Tibial nerve (tissue), 4 donors: ENCODE data around the gene NUP54. TPM values are rescaled to one million over a fixed set of nuclear protein-coding genes. Genes with fewer than 3 reads are reported as not detected.

Experiments used
- DNase-seq, 2 donors: peaks; one replicate each; pipeline ENCODE4 v3.0.0-alpha.2; 2019; ENCODE audit warnings: low spot score in 2 of 2
- H3K27ac ChIP-seq, 4 donors: fragments of 200-600 bp; sonication (generic) in 3 of 4; one replicate each; pipeline ENCODE4 v1.5.1; 2017 to 2019; ENCODE audit warnings: mild to moderate bottlenecking in 1 of 4
- H3K27me3 ChIP-seq, 2 donors: fragments of 200-600 bp; sonication (generic) in 1 of 2; one replicate each; pipeline versions ENCODE4 v1.5.1 to v1.6.0; 2017 to 2019
- H3K36me3 ChIP-seq, 3 donors: fragments of 200-600 bp; sonication (generic); one replicate each; pipeline ENCODE4 v1.5.1; 2018 to 2019
- H3K4me1 ChIP-seq, 4 donors: fragments of 200-600 bp; sonication (generic) in 3 of 4; one replicate each; pipeline ENCODE4 v1.5.1; 2017 to 2019
- H3K4me3 ChIP-seq, 4 donors: fragments of 200-600 bp; sonication (generic) in 3 of 4; one replicate each; pipeline ENCODE4 v1.5.1; 2017 to 2019; ENCODE audit warnings: mild to moderate bottlenecking in 1 of 4, moderate library complexity in 1 of 4
- H3K9me3 ChIP-seq, 4 donors: fragments of 200-600 bp; sonication (generic) in 3 of 4; one replicate each; pipeline ENCODE4 v1.5.1; 2017 to 2019
- CTCF ChIP-seq, 5 experiments: fragments of 200-600 bp in 3 of 5; fragments of 450-650 bp in 2 of 5; sonication (generic) in 3 of 5; IDR thresholded peaks; one replicate each; pipeline ENCODE4 v1.5.1; 2016 to 2019; ENCODE audit warnings: antibody characterized with exemption in 5 of 5, mild to moderate bottlenecking in 3 of 5, moderate library complexity in 2 of 5
- EP300 ChIP-seq, 2 donors: sonication (generic); formaldehyde crosslinking; IDR thresholded peaks; one replicate each; pipeline ENCODE4 v1.6.1; 2017; ENCODE audit warnings: antibody characterized with exemption in 2 of 2, mild to moderate bottlenecking in 1 of 2
- POLR2A ChIP-seq, 2 donors: fragments of 450-650 bp; IDR thresholded peaks; one replicate each; pipeline ENCODE4 v1.6.1; 2017; ENCODE audit warnings: antibody characterized with exemption in 2 of 2, mild to moderate bottlenecking in 2 of 2, moderate library complexity in 2 of 2
- WGBS, 2 donors: methylation state at CpG; one replicate each; pipeline ENCODE4 v1.1.5; 2018; 5-methylcytosine and 5-hydroxymethylcytosine counted together
- total RNA-seq, 4 donors: library from RNA; depleted of rRNA; stranded (reverse); fragments of >200 nt; gene quantifications; one replicate each; pipeline ENCODE4 v1.1.0, GENCODE V29; 2016

NUP54 gene
- total RNA-seq, 4 donors from 2014 or later: 27.5 to 39.6 (median 31.8) TPM

DNA sequence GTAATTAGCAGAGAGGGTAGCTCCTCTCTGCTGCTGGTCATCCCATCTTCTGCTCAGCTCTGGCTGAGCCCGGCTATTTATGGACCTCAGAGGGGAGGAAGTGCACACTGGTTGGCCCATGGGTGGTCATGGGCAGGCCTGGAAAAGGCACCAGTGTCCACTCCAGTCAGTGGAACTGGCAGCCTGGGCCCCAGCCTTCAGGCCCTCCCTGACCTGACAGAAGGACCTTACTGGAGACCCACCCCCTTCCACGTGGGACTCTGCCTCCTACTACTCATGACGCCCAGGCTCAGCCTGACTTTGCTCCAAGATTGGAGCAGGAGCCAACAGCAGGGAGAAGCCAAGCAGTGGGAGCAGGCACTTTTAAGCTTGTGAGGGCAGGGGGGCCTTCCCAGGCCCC, 81.7 kb downstream of the NUP54 start:
- Histone ChIP-seq H3K4me1 (peaks cover 0 to 1% (median 0%) of the 10 kb centered on the region in 4 donors), H3K9me3 (no peaks in the 10 kb centered on the region), H3K27ac (peak overlapping the region in 2 of 4 donors; percentile 21 to 26), H3K36me3 (no peaks in the 10 kb centered on the region), H3K4me3 (no peak overlapping the region), H3K27me3 (no peaks in the 10 kb centered on the region)
- DNase-seq: no peak
- 58 to 70% methylated on average over 3 of the region's 3 CpGs for WGBS, 2 donors
- TF ChIP-seq CTCF (IDR thresholded peaks at IDR 0.05): no peak
- no peak for TF ChIP-seq EP300 (IDR thresholded peaks at IDR 0.05)
- no peak for TF ChIP-seq POLR2A (IDR thresholded peaks at IDR 0.05)

Other genes with a start within 250 kb of the NUP54 start
- gene PPEF2, start 245.9 kb downstream of the NUP54 start, total RNA-seq: 1 to 10 TPM in 1 of 4 donors, under 1 TPM in 2, not detected in 1; under 0.01 to 1.1 (median 0.30) TPM
- 100 to 1,000 TPM in 3 of 4 donors, 10 to 100 TPM in 1; 70.5 to 191 (median 170) TPM for gene NAAA, start 207.4 kb downstream of the NUP54 start, total RNA-seq
- 10 to 100 TPM; 28.0 to 49.4 (median 30.9) TPM for gene SDAD1, start 157.5 kb downstream of the NUP54 start, total RNA-seq
- 1 to 10 TPM in 1 of 4 donors, under 1 TPM in 2, not detected in 1; 0.20 to 2.7 (median 0.84) TPM for gene CXCL9, start 140.9 kb downstream of the NUP54 start, total RNA-seq
- 1 to 10 TPM in 2 of 4 donors, not detected in 2; 1.2 to 2.8 TPM for gene CXCL10, start 124.9 kb downstream of the NUP54 start, total RNA-seq
- gene CXCL11, start 112.3 kb downstream of the NUP54 start, total RNA-seq: not detected
- gene ART3, start 73.7 kb downstream of the NUP54 start, total RNA-seq: 10 to 100 TPM in 3 of 4 donors, 1 to 10 TPM in 1; 2.9 to 44.4 (median 20.6) TPM
- 100 to 1,000 TPM; 126 to 219 (median 143) TPM for gene SCARB2, start 65.4 kb upstream of the NUP54 start, total RNA-seq
- 1 to 10 TPM in 3 of 4 donors, under 1 TPM in 1; 0.30 to 4.6 (median 1.5) TPM for gene FAM47E, start 103.3 kb upstream of the NUP54 start, total RNA-seq
- gene STBD1, start 158.3 kb upstream of the NUP54 start, total RNA-seq: 10 to 100 TPM in 2 of 4 donors, 1 to 10 TPM in 2; 2.3 to 11.1 (median 6.7) TPM